ENCODE measurements around the gene FOXF2.

FOXF2 gene

GRCh38 chr6:1385129-1386037 lies 4.0 kb upstream of the FOXF2 start:
- no peak for DNase-seq (ENCODE audit: insufficient read length)
- TF ChIP-seq POLR2AphosphoS5 (IDR thresholded peaks at IDR 0.05; ENCODE audit: low read depth, low read length) (no peak), POLR2A (IDR thresholded peaks at IDR 0.05; ENCODE audit: low read depth, low read length) (no peak), TAF1 (IDR thresholded peaks at IDR 0.05; ENCODE audit: borderline replicate concordance, low read depth, low read length) (no peak)
- no peak for FAIRE-seq

- no peak for DNase-seq (ENCODE audit: insufficient read length)
- TF ChIP-seq POLR2A (IDR thresholded peaks at IDR 0.05; ENCODE audit: low read depth, low read length), result no peak
- no peak for TF ChIP-seq POLR2AphosphoS5 (IDR thresholded peaks at IDR 0.05; ENCODE audit: low read depth, low read length)
- FAIRE-seq, result no peak
Measured at GRCh38 chr6:1386038-1386709, 3.2 kb upstream of the FOXF2 start.

GRCh38 chr6:1387538-1387875 lies 1.9 kb upstream of the FOXF2 start:
- TF ChIP-seq POLR2A (IDR thresholded peaks at IDR 0.05; ENCODE audit: low read depth, low read length) (no peak), TAF1 (IDR thresholded peaks at IDR 0.05; ENCODE audit: borderline replicate concordance, low read depth, low read length) (no peak), POLR2AphosphoS5 (IDR thresholded peaks at IDR 0.05; ENCODE audit: low read depth, low read length) (no peak)
- no peak for FAIRE-seq
- no peak for DNase-seq (ENCODE audit: insufficient read length)

GRCh38 chr6:1387876-1388629 lies 1.3 kb upstream of the FOXF2 start:
- TF ChIP-seq POLR2AphosphoS5 (IDR thresholded peaks at IDR 0.05; ENCODE audit: low read depth, low read length), result no peak
- FAIRE-seq (no peak), DNase-seq (ENCODE audit: insufficient read length) (no peak)

- FAIRE-seq (no peak), DNase-seq (ENCODE audit: insufficient read length) (no peak)
- TF ChIP-seq POLR2AphosphoS5 (IDR thresholded peaks at IDR 0.05; ENCODE audit: low read depth, low read length), result no peak
- no peak for TF ChIP-seq TAF1 (IDR thresholded peaks at IDR 0.05; ENCODE audit: borderline replicate concordance, low read depth, low read length)
- no peak for TF ChIP-seq POLR2A (IDR thresholded peaks at IDR 0.05; ENCODE audit: low read depth, low read length)
Measured at GRCh38 chr6:1388630-1389368, 577 bp upstream of the FOXF2 start.

GRCh38 chr6:1390133-1390945 lies 963 bp downstream of the FOXF2 start:
- TF ChIP-seq POLR2A (IDR thresholded peaks at IDR 0.05; ENCODE audit: low read depth, low read length) (no peak), TAF1 (IDR thresholded peaks at IDR 0.05; ENCODE audit: borderline replicate concordance, low read depth, low read length) (no peak), POLR2AphosphoS5 (IDR thresholded peaks at IDR 0.05; ENCODE audit: low read depth, low read length) (no peak)
- DNase-seq (ENCODE audit: insufficient read length) (no peak), FAIRE-seq (no peak)

GRCh38 chr6:1390946-1391799 lies 1.8 kb downstream of the FOXF2 start:
- TF ChIP-seq POLR2A (IDR thresholded peaks at IDR 0.05; ENCODE audit: low read depth, low read length), result no peak
- TF ChIP-seq TAF1 (IDR thresholded peaks at IDR 0.05; ENCODE audit: borderline replicate concordance, low read depth, low read length), result no peak
- no peak for TF ChIP-seq POLR2AphosphoS5 (IDR thresholded peaks at IDR 0.05; ENCODE audit: low read depth, low read length)
- DNase-seq (ENCODE audit: insufficient read length) (no peak), FAIRE-seq (no peak)

- FAIRE-seq, result no peak
- no peak for DNase-seq (ENCODE audit: insufficient read length)
- no peak for TF ChIP-seq TAF1 (IDR thresholded peaks at IDR 0.05; ENCODE audit: borderline replicate concordance, low read depth, low read length)
- no peak for TF ChIP-seq POLR2A (IDR thresholded peaks at IDR 0.05; ENCODE audit: low read depth, low read length)
- no peak for TF ChIP-seq POLR2AphosphoS5 (IDR thresholded peaks at IDR 0.05; ENCODE audit: low read depth, low read length)
Measured at GRCh38 chr6:1391800-1392309, 2.5 kb downstream of the FOXF2 start.

GRCh38 chr6:1392813-1393640 lies 3.7 kb downstream of the FOXF2 start:
- no peak for TF ChIP-seq POLR2A (IDR thresholded peaks at IDR 0.05; ENCODE audit: low read depth, low read length)
- FAIRE-seq, result no peak

More at GRCh38 chr6:1392813-1393640, 3.7 kb downstream of the FOXF2 start:
- no peak for DNase-seq (ENCODE audit: insufficient read length)

All from GM12892 (cell line).